MCF 10A (cell line): ENCODE results near the gene CAMK2A. TPM values are rescaled to one million over a fixed set of nuclear protein-coding genes. Genes with fewer than 3 reads are reported as not detected.

ENCODE experiments used
- BruUV-seq: library from RNA; stranded (reverse); fragments of 400-500 nt; replicated peaks from 2 replicates; lab custom pipeline; 2021; lab: Mats Ljungman, UMichigan
- CTCF ChIA-PET: fragments of 300-600 bp; sonication (Branson Sonifier 250); formaldehyde crosslinking; extraction: SDS; loops from one replicate; lab custom pipeline; 2021; ENCODE audit warnings: antibody characterized with exemption, inconsistent platforms; lab: Yijun Ruan, JAX
- POLR2A ChIA-PET: fragments of 300-600, 350-650 bp; sonication (Branson Sonifier 250); formaldehyde crosslinking; extraction: SDS; loops from one replicate; lab custom pipeline; 2020; ENCODE audit warnings: antibody characterized with exemption, inconsistent platforms; lab: Yijun Ruan, JAX
- DNase-seq: peaks from one replicate; pipeline ENCODE4 v3.0.0-alpha.2; 2018; ENCODE audit not compliant: unreplicated experiment
- H3K27ac Mint-ChIP-seq: one replicate; pipeline ENCODE4 v1.8.0; 2022; ENCODE audit warnings: mild to moderate bottlenecking, low read depth, mixed read lengths; ENCODE audit not compliant: unreplicated experiment
- H3K27me3 Mint-ChIP-seq: one replicate; pipeline ENCODE4 v1.8.0; 2022; ENCODE audit warnings: mixed read lengths; ENCODE audit not compliant: insufficient read depth, unreplicated experiment
- H3K36me3 Mint-ChIP-seq: one replicate; pipeline ENCODE4 v1.8.0; 2022; ENCODE audit warnings: mild to moderate bottlenecking, moderate library complexity, mixed read lengths; ENCODE audit not compliant: insufficient read depth, unreplicated experiment
- H3K4me1 Mint-ChIP-seq: one replicate; pipeline ENCODE4 v1.8.0; 2022; ENCODE audit warnings: mixed read lengths; ENCODE audit not compliant: insufficient read depth, unreplicated experiment
- H3K4me3 Mint-ChIP-seq: one replicate; pipeline ENCODE4 v1.8.0; 2022; ENCODE audit warnings: mild to moderate bottlenecking, moderate library complexity, mixed read lengths; ENCODE audit not compliant: unreplicated experiment
- H3K9me3 Mint-ChIP-seq: one replicate; pipeline ENCODE4 v1.8.0; 2022; ENCODE audit warnings: mixed read lengths; ENCODE audit not compliant: unreplicated experiment
- intact Hi-C: fragments of 100-400 bp; cut with micrococcal nuclease; formaldehyde crosslinking; loops from 2 replicates; pipeline ENCODE4 v1.14.1; 2022
- total RNA-seq: library from RNA; stranded (reverse); gene quantifications from 2 replicates; pipeline ENCODE4 v1.2.3, GENCODE V29; 2022
- TF ChIP-seq, protein P1 (sequence below): fragments of 200-600 bp; IDR thresholded peaks from one replicate; pipeline ENCODE4 v1.8.0; 2022; ENCODE audit warnings: antibody characterized with exemption, mild to moderate bottlenecking; ENCODE audit not compliant: unreplicated experiment

The CAMK2A gene
- total RNA-seq, 1 experiment from 2014 or later, result not detected

DNA sequence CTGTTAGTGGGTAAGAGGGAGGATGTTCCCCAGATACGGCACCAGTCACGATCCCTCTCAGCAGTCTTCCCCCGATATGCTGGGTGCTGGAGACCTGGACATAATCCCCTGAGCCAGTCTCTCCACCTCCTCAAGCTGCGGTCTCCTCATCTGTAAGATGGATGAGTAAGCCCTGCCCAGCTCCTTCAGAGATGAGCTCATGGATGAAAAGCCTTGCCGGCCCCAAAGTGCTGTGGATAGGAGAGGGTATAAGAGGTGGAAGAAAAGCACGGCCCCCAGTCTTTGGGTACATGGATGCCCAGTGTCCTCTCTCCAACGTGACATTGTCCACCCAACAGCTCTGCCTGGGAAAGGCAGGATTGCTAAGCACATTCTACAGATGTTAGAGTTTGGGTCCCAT, 4.5 kb downstream of the CAMK2A start:
- no TSS peak for BruUV-seq
- peaks cover 1% of the 10 kb centered on the region for H3K36me3 Mint-ChIP-seq
- peaks cover 12% of the 10 kb centered on the region for H3K27me3 Mint-ChIP-seq
- no peak overlapping the region for H3K4me3 Mint-ChIP-seq
- ChIA-PET CTCF (interaction anchor here (1.3 kb wide), 1 partner anchor 14 kb away, joined by 4 read pairs; no protein-coding TSS in a partner anchor), POLR2A (no interaction called here)
- intact Hi-C loops, result no loop called here
- DNase-seq, result no peak
- H3K27ac Mint-ChIP-seq, result no peak overlapping the region
- H3K4me1 Mint-ChIP-seq, result no peaks in the 10 kb centered on the region
- no peaks in the 10 kb centered on the region for H3K9me3 Mint-ChIP-seq
- TF ChIP-seq, protein P1, sequence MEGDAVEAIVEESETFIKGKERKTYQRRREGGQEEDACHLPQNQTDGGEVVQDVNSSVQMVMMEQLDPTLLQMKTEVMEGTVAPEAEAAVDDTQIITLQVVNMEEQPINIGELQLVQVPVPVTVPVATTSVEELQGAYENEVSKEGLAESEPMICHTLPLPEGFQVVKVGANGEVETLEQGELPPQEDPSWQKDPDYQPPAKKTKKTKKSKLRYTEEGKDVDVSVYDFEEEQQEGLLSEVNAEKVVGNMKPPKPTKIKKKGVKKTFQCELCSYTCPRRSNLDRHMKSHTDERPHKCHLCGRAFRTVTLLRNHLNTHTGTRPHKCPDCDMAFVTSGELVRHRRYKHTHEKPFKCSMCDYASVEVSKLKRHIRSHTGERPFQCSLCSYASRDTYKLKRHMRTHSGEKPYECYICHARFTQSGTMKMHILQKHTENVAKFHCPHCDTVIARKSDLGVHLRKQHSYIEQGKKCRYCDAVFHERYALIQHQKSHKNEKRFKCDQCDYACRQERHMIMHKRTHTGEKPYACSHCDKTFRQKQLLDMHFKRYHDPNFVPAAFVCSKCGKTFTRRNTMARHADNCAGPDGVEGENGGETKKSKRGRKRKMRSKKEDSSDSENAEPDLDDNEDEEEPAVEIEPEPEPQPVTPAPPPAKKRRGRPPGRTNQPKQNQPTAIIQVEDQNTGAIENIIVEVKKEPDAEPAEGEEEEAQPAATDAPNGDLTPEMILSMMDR, result no peak

DNA sequence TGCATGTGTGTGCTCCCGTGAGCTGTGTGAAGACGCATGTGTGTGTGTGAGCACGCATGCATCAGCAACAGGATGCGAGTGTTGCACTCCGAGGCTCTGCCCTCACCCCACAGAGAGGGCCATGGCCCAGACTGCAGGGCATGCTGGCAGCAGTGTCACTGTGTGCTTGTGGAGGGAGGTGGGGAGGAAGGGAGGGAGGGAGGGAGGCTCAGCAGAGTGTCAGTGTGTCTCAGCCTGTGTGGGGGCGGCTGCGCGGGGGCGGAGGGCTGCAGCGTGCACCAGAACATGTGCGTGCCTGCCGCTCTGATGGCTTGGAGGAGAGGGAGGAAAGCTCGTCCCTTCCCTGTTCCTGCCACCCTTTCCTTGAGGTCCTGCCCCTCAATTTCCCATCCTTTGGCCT, 5.3 kb downstream of the CAMK2A start:
- Mint-ChIP-seq H3K36me3 (no peaks in the 10 kb centered on the region), H3K4me3 (no peak overlapping the region), H3K4me1 (no peaks in the 10 kb centered on the region), H3K27ac (no peak overlapping the region), H3K27me3 (peaks cover 16% of the 10 kb centered on the region), H3K9me3 (no peaks in the 10 kb centered on the region)
- TF ChIP-seq, protein P1, result no peak
- BruUV-seq, result no TSS peak
- no peak for DNase-seq
- ChIA-PET CTCF (interaction anchor here (1.0 to 1.3 kb wide), 2 partner anchors 14 to 17 kb away, joined by 3 to 4 read pairs; no protein-coding TSS in a partner anchor), POLR2A (no interaction called here)
- intact Hi-C loops, result no loop called here

DNA sequence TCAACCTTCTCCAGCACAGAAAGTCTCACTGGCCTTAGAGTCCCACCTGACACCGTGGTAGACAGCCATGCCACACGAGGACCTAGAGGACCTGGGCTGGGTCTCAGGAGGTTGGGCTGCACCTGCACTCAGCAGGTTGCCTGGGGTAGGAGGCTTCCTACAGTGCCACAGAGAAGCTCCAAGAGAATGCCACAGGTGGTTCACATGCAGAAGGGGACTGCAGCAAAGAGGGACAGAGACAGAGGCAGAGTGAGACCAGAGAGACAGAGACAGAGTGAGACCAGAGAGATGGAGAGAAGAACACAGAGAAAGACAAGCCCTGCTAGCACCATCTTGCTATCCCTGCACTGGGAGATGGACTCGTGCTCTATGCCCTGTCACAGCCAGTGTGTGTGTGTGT, 5.7 kb downstream of the CAMK2A start:
- peaks cover 16% of the 10 kb centered on the region for H3K27me3 Mint-ChIP-seq
- ChIA-PET POLR2A (no interaction called here), CTCF (interaction anchor here (1.0 to 1.3 kb wide), 3 partner anchors 13 to 49 kb away, joined by 3 to 4 read pairs (median 3); no protein-coding TSS in a partner anchor)
- DNase-seq, result no peak
- H3K4me1 Mint-ChIP-seq, result no peaks in the 10 kb centered on the region
- H3K36me3 Mint-ChIP-seq, result no peaks in the 10 kb centered on the region
- TF ChIP-seq, protein P1, result no peak
- no TSS peak for BruUV-seq
- no peaks in the 10 kb centered on the region for H3K9me3 Mint-ChIP-seq
- intact Hi-C loops, result no loop called here
- H3K4me3 Mint-ChIP-seq, result no peak overlapping the region
- H3K27ac Mint-ChIP-seq, result no peak overlapping the region

DNA sequence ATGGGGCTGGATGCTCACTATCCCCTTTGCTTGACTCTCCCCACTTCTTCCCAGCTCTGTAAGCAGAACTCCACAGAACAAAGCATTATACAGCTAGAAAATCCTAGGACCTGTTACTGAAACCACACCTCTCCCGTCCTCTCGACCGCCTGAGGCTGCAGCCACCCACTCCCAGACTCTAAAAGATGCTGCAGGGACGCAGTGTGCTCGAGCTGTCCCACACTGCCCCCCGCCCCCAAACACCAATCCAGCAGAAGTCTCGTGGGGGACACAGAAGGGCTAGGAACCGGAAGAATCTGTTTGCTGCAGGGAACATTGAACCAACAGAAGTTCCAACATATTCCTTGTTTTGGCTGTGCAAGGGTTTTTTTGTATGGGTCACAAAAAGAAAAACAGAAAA, 7.6 kb downstream of the CAMK2A start:
- Mint-ChIP-seq H3K4me1 (peaks cover 6% of the 10 kb centered on the region), H3K27ac (no peak overlapping the region), H3K36me3 (no peaks in the 10 kb centered on the region), H3K4me3 (no peak overlapping the region), H3K9me3 (no peaks in the 10 kb centered on the region), H3K27me3 (peaks cover 16% of the 10 kb centered on the region)
- TF ChIP-seq, protein P1, result no peak
- POLR2A ChIA-PET, result interaction anchor here (1.0 kb wide), 1 partner anchor 418 kb away, joined by 3 read pairs; no protein-coding TSS in a partner anchor
- DNase-seq, result no peak
- intact Hi-C loops, result no loop called here
- CTCF ChIA-PET, result interaction anchor here (0.6 kb wide), 1 partner anchor 256 kb away, joined by 3 read pairs; no protein-coding TSS in a partner anchor
- BruUV-seq, result no TSS peak
